Activated naive CD8-positive, alpha-beta T cell (primary cell): ENCODE data around the gene PFKFB1.
A peak's percentile ranks its signal among the peaks of the same experiment; 100 is the strongest.

ENCODE experiments used
- H3K27ac Mint-ChIP-seq: one replicate; pipeline ENCODE4 v1.8.0; 2021; ENCODE audit warnings: mixed read lengths
- H3K27me3 Mint-ChIP-seq: one replicate; pipeline ENCODE4 v1.8.0; 2021; ENCODE audit warnings: mixed read lengths
- H3K36me3 Mint-ChIP-seq: one replicate; pipeline ENCODE4 v1.8.0; 2021; ENCODE audit warnings: mixed read lengths
- H3K4me1 Mint-ChIP-seq: one replicate; pipeline ENCODE4 v1.8.0; 2021; ENCODE audit warnings: low read depth, mixed read lengths
- H3K4me3 Mint-ChIP-seq: one replicate; pipeline ENCODE4 v1.8.0; 2021; ENCODE audit warnings: mild to moderate bottlenecking, mixed read lengths
- H3K9me3 Mint-ChIP-seq: one replicate; pipeline ENCODE4 v1.8.0; 2021; ENCODE audit warnings: low read depth, mixed read lengths

PFKFB1 gene

DNA sequence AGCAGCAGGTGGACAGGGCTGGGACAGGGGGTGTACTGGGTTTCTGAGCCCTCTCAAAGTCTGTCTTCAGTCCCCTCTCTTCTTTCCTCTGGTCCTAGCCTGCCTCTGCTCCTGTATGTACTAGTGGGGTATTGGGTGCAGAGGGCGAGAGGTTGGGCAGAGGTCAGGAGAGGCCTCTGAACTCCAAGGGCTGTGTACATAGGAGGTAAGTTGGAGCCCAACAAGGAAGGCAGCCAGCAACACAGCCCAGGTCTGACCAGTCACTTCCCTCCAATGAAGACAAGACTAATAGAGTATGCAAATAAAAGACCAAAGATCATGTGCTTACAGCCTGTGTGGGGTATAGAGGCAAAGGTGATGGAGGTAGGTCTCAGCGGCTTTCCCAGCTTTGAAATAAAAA is at the start of gene PFKFB1:
PFKFB1 (minus strand) TSS at position 90 of the 400 bp plus-strand sequence. CDS start 181 bp downstream, outside the sequence.
- H3K27ac Mint-ChIP-seq: no peak within 1 kb of the TSS
- H3K9me3 Mint-ChIP-seq: no peaks in the 10 kb centered on the region
- no peaks in the 10 kb centered on the region for H3K36me3 Mint-ChIP-seq
- H3K27me3 Mint-ChIP-seq: no peaks in the 10 kb centered on the region
- H3K4me3 Mint-ChIP-seq: no peak within 1 kb of the TSS
- peaks cover under 1% of the 10 kb centered on the region for H3K4me1 Mint-ChIP-seq

DNA sequence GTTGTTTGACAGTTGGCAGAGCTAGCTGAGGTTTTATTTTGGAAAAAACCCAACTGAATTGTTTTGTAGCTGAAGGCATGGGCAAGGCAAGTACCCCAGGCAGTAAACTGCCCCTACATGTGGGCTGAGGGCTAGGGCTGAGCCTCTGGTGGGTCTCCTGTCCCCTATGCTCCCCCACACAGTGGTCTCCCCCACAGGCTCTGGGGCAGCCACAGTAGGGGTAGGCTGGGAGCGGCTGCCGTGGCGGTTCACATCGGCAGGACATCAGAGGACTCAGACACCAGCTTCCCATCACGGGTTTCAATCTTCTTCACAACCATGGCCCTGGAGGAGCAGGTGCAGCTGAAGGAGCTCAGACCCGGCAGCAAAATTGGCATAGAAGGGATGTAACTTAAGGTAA is 47.5 kb upstream of the PFKFB1 start:
- no peaks in the 10 kb centered on the region for H3K27me3 Mint-ChIP-seq
- no peaks in the 10 kb centered on the region for H3K36me3 Mint-ChIP-seq
- no peak overlapping the region for H3K4me3 Mint-ChIP-seq
- no peak overlapping the region for H3K27ac Mint-ChIP-seq
- no peaks in the 10 kb centered on the region for H3K4me1 Mint-ChIP-seq
- no peaks in the 10 kb centered on the region for H3K9me3 Mint-ChIP-seq

DNA sequence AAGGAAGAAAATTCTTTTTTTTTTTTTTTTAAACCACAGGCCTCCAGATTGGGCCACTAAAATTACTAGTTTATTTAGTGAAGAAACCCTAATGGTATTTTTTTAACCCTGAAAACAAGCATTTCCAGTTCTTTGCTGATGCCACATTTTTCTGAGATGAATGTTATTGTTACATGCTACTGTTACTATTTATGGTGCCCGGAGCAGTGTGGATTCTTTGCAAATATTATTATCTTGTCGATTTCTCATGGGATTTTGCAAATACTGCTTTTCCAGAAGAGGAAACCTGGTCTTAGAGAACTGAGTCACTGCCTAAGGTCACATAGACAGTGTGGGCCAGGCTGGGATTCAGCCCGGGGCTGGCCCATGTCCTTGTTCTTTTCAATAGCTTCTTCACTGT is 45.5 kb upstream of the PFKFB1 start:
- Mint-ChIP-seq H3K9me3 (no peaks in the 10 kb centered on the region), H3K4me1 (no peaks in the 10 kb centered on the region), H3K4me3 (no peak overlapping the region), H3K36me3 (no peaks in the 10 kb centered on the region), H3K27ac (no peak overlapping the region), H3K27me3 (no peaks in the 10 kb centered on the region)

DNA sequence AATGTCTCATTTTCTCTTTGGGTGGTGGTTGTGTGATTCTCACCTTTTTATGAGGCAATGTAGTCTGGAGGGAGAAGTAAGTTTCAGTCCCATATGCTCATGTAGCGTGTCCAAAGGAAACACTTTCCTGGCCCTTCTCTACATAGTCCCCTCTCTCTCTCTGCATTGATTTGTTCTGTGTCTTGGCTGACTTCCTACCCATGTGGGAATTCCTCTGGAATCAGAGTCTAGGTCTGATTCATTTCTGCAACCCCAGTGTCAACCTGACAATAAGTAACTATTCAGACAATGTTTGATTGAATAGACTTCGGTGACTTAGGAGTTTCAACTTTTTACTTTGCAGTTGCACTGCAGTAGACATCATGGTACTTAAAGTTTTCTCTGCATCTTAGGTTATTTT is 39.4 kb upstream of the PFKFB1 start:
- Mint-ChIP-seq H3K4me1 (no peaks in the 10 kb centered on the region), H3K4me3 (no peak overlapping the region)

DNA sequence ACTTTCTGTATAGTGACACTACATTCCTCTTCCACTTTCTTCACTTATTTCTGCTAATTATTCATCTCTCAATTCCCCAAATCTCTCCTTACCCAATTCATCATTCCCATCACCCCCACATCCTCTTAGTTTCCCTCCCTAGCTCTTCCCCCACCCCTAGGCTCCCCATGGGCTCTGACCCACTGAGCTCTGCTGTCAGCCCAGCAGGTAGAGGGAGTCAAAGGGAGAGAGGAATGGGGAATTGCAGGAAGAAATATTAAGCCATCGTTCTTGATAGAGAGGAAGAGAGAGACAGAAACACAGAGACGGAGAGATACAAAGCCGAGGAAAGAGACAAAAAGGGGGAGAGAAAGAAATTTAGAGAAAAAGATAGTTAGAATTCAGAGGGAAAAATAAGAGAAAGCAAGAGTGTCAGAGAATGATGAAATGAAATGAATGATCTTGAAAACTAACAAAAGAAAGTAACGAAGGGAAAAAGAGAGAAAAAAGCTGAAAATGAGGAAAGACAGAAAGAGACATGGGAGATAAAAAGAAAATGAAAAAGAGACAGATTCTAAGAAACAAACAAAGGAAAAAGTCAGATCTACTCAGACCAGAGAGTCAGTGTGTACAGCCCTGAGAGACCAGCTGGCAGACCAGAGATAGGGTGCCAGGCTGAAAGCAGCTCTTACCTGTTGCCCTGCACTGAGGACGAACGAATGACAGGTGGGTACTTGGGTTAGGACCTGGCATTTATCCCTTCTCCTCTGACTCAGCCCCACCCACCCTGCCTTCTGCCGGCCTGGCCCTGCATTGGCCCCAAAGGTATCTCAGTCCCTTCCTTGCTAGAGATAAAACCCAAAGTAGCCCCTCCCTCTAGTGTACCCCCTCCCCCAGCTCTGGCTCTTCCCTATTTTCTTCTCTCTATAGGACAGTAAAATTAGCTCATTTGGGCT is 36.5 kb upstream of the PFKFB1 start, which contains the start of gene ALAS2:
ALAS2 (minus strand) TSS at position 707 of the 935 bp plus-strand sequence. CDS start 4,977 bp downstream, outside the sequence.
- Mint-ChIP-seq H3K9me3 (no peaks in the 10 kb centered on the region), H3K4me3 (no peak within 1 kb of the TSS), H3K36me3 (no peaks in the 10 kb centered on the region), H3K4me1 (peaks cover 4% of the 10 kb centered on the region), H3K27me3 (no peaks in the 10 kb centered on the region), H3K27ac (no peak within 1 kb of the TSS)

More for the DNA sequence above, 39.4 kb upstream of the PFKFB1 start:
- H3K36me3 Mint-ChIP-seq: no peaks in the 10 kb centered on the region
- H3K27ac Mint-ChIP-seq: no peak overlapping the region
- H3K9me3 Mint-ChIP-seq: no peaks in the 10 kb centered on the region
- H3K27me3 Mint-ChIP-seq: no peaks in the 10 kb centered on the region

DNA sequence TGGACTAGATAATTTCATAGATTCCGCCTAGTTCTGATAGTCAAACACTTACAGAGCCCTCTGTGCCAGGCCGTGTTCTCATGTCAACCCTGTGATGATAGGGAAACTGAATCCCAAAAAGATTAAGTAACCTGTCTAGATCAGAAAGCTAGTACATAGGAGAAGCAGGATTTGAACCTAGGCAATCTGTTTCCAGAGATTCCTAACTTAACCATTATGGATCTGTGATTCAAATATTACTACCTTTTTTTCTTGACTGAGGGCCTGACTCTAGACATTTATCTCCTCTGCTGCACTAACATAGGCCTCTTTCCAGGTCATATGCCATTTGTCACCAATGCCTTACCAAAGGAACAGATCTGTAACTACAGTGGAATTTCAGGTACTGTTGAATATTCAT is 35.3 kb upstream of the PFKFB1 start:
- peaks cover 4% of the 10 kb centered on the region for H3K4me1 Mint-ChIP-seq
- no peak overlapping the region for H3K27ac Mint-ChIP-seq
- no peaks in the 10 kb centered on the region for H3K27me3 Mint-ChIP-seq
- H3K4me3 Mint-ChIP-seq: no peak overlapping the region
- no peaks in the 10 kb centered on the region for H3K9me3 Mint-ChIP-seq
- no peaks in the 10 kb centered on the region for H3K36me3 Mint-ChIP-seq

DNA sequence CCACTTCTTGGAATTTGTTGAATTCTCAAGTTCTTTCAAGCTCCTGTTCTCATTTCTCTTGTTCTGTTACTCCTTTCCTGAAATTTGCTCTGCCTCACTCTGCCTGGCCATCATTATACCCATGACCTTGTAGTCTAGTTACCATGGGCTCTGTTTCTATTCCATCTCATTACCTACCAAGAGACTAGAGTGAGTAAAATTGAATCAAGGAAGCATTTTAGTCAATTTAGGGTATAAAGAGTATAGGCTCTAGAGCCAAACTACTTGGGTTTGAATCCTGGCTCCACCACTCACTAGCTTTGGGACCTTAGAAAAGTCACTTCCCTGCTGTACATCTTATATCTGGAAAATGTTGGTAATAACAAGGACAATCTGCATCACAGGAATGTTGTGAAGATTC is 34.6 kb upstream of the PFKFB1 start:
- no peak overlapping the region for H3K4me3 Mint-ChIP-seq
- H3K4me1 Mint-ChIP-seq: peaks cover 4% of the 10 kb centered on the region
- H3K27ac Mint-ChIP-seq: no peak overlapping the region
- no peaks in the 10 kb centered on the region for H3K27me3 Mint-ChIP-seq
- H3K36me3 Mint-ChIP-seq: no peaks in the 10 kb centered on the region
- H3K9me3 Mint-ChIP-seq: no peaks in the 10 kb centered on the region

DNA sequence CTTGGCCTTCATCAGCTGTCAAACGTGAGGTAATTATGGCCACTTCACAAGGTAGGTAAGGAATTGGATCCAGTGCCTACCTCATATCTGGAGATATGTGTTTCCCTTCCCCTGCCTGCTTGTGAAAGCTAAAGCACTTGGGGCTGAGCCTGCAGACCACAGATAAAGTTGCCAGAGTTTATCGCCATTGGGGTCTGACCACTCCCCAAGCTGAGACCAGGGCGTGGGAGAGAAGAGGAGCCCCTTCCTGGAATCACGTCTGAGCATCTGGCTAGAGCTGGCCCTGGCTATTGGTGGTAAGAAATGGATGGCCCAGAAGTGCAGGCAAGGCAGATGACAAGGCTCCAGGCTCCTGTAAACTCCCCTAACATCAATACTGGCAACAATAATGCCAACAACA is 34.1 kb upstream of the PFKFB1 start:
- H3K9me3 Mint-ChIP-seq: no peaks in the 10 kb centered on the region

DNA sequence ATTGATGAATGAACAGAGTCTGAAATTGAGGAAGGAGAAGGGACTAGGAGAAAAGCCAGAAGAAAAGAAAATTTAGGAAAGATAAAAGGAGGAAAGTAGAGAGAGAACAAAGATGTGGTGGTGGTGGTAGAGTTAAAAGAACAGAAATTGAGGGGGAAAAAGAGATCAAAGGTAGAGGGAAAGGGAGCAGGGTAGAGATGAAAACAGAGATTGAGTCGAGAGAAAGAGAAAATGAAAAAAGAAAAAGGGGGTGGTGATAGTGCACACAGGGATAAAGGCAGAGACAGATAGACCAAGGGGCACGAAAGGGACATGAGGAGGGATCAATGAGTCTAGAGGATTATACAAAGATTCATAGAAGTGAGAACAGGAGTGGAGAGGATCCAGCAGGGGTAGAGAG is 32.9 kb upstream of the PFKFB1 start:
- H3K27ac Mint-ChIP-seq: no peak overlapping the region
- H3K4me3 Mint-ChIP-seq: no peak overlapping the region
- H3K4me1 Mint-ChIP-seq: peaks cover 4% of the 10 kb centered on the region
- H3K9me3 Mint-ChIP-seq: no peaks in the 10 kb centered on the region
- H3K27me3 Mint-ChIP-seq: no peaks in the 10 kb centered on the region
- H3K36me3 Mint-ChIP-seq: no peaks in the 10 kb centered on the region

More for the DNA sequence above, 34.1 kb upstream of the PFKFB1 start:
- H3K4me1 Mint-ChIP-seq: peaks cover 4% of the 10 kb centered on the region
- no peaks in the 10 kb centered on the region for H3K36me3 Mint-ChIP-seq
- H3K27ac Mint-ChIP-seq: no peak overlapping the region
- no peaks in the 10 kb centered on the region for H3K27me3 Mint-ChIP-seq
- no peak overlapping the region for H3K4me3 Mint-ChIP-seq

DNA sequence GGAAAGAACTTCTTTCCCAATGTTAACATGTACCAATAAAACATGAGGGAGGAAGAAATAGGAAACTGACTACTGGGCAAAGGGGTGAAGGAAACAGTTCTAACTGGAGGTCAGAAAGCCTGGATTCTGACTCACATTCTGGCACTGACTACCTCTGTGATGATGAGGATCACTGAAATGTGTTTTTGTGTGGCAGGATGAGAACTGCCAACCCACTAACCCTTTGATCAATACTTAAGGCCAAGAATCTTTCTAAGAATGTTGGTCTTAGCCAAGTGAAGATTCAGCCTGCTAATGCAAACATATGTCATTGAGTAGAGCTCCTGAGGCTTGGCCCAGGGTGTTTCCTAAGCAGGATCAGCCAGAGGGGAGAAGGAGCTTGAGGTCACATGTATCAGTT is 32.2 kb upstream of the PFKFB1 start:
- H3K9me3 Mint-ChIP-seq: no peaks in the 10 kb centered on the region
- H3K27me3 Mint-ChIP-seq: no peaks in the 10 kb centered on the region
- H3K4me1 Mint-ChIP-seq: peaks cover 4% of the 10 kb centered on the region
- H3K36me3 Mint-ChIP-seq: peaks cover 3% of the 10 kb centered on the region
- no peak overlapping the region for H3K27ac Mint-ChIP-seq
- H3K4me3 Mint-ChIP-seq: no peak overlapping the region

DNA sequence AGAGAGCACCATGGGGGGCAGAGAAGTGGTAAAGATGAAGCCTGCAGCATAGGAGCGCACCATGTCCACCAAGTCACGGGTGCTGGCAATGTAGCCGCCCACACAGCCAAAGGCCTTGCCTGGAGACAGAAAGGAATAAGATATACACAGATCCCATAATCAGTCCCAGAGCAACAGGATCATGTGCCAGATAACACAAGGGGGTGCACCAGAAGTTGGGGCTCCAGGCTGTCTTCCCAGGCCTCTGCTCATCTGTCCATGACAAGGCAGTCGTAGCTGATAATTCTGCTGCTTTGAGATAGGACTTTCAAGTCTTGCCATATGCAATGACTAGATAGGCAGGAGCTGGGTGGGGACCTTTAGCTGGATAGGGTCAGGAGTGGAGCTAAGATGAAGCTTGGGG is 20.9 kb upstream of the PFKFB1 start:
- Mint-ChIP-seq H3K4me3 (no peak overlapping the region), H3K27me3 (no peaks in the 10 kb centered on the region), H3K4me1 (peaks cover 3% of the 10 kb centered on the region), H3K36me3 (no peaks in the 10 kb centered on the region), H3K27ac (no peak overlapping the region), H3K9me3 (no peaks in the 10 kb centered on the region)

DNA sequence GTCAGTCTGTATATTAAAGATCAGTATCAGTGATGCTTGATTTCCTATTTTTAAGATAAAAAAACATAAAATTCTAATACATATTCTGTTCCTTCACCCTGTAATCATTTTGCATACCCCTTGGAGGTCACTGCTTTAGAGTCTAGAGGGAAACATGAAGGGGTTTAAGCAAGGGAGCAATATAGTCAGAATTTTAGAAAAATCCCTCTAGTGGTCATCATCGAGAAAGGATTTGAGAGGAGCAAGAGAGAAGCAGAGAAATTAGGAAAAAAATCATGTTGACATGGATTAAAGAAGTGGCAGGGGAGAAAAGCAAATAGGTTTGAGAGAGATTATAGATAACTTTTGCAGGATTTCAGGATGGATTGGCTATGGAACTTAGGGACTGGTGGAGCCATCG is 17.3 kb upstream of the PFKFB1 start:
- Mint-ChIP-seq H3K4me3 (no peak overlapping the region), H3K9me3 (no peaks in the 10 kb centered on the region), H3K27ac (no peak overlapping the region), H3K4me1 (peaks cover 13% of the 10 kb centered on the region), H3K27me3 (no peaks in the 10 kb centered on the region), H3K36me3 (peaks cover 2% of the 10 kb centered on the region)

DNA sequence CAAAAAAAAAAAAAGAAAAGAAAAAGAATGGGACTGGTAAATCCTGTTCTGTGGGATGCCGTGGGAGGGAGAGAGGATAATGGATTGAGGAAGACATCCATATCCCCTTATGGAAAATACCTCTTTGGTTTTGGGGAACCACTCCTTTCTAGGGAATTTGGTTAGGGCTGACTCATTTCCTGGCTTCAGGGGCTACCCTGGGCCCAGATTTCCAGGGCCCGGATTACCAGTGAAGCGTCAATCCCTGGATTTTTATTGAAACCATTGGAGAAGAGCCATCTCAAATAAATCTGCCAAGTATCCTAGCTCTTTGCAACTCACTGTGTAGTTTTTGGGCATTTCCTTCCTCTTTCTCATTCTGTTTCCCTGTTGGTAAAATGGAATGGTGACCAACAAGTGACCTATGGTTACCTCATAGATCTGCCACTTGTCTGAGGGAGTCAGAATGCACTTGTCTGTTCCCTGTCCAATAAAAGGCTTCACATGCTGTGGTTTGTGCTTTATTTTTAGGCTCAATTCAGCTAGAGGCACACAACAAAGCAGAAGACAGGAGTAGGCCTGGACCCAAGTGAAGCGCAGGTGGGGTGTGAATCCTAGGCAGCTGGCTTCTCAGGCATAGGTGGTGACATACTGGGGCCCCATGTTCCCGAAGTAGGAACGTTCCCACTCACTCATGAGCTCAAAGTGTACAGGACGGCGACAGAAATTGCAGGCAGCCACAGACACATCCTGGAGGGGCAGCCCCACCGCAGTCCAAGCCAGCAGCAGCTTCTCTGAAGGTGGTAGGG is 14.8 kb upstream of the PFKFB1 start:
- no peaks in the 10 kb centered on the region for H3K27me3 Mint-ChIP-seq
- H3K9me3 Mint-ChIP-seq: no peaks in the 10 kb centered on the region
- H3K4me1 Mint-ChIP-seq: peaks cover 21% of the 10 kb centered on the region
- no peak overlapping the region for H3K4me3 Mint-ChIP-seq
- H3K27ac Mint-ChIP-seq: peak overlapping the region; percentile 28
- peaks cover 7% of the 10 kb centered on the region for H3K36me3 Mint-ChIP-seq

DNA sequence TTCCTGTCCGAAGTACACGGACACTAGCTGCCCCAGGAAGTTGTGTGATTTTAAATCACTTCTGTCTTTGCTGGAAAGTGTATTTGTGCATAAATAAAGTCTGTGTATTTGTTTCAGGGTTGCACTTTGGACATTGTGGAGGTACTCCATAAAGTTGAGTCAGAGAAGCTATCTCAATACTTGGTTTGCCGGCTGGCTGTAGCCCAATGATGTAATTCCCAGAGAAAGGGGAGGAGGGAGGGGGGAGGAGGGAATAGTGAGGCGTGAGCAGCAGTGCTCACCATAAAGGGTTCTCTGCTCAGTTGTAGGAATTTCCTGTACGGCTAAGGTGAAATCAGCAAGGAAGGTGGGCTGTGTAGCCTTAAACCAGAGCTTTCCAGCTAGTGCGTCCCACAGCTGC is 13.7 kb upstream of the PFKFB1 start:
- H3K4me3 Mint-ChIP-seq: no peak overlapping the region
- H3K27me3 Mint-ChIP-seq: no peaks in the 10 kb centered on the region
- H3K36me3 Mint-ChIP-seq: peaks cover 10% of the 10 kb centered on the region
- H3K9me3 Mint-ChIP-seq: no peaks in the 10 kb centered on the region
- H3K27ac Mint-ChIP-seq: no peak overlapping the region
- H3K4me1 Mint-ChIP-seq: peaks cover 25% of the 10 kb centered on the region
